ENCODE measurements around the gene ALOX15B.

- TF ChIP-seq CTCF (IDR thresholded peaks at IDR 0.05) (no peak), POLR2A (IDR thresholded peaks at IDR 0.05) (no peak)
Observed at GRCh38 chr17:8015236-8015956, 23.5 kb upstream of the ALOX15B start.
